HepG2 (cell line): ENCODE measurements around the gene UCN3. TPM values are rescaled to one million over a fixed set of nuclear protein-coding genes. Genes with fewer than 3 reads are reported as not detected.

Source experiments
- EHMT2 ChIP-seq: fragments of 200-600 bp; sonication (generic); IDR thresholded peaks from 2 replicates; pipeline ENCODE4 v1.7.0; 2017; ENCODE audit warnings: antibody characterized with exemption, low read depth, low read length, borderline replicate concordance
- HMGXB4 ChIP-seq, 2 experiments: sonication (generic) in 1 of 2; formaldehyde crosslinking in 1 of 2; IDR thresholded peaks; 2 replicates each; pipeline versions ENCODE4 v1.4.0 to v1.6.1; 2018 to 2020; ENCODE audit warnings: missing genetic modification reagents in 2 of 2, borderline replicate concordance in 1 of 2, low read depth in 1 of 2, mild to moderate bottlenecking in 1 of 2, missing biosample characterization in 1 of 2
- LCORL ChIP-seq, 2 experiments: fragments of 450-650 bp in 1 of 2; sonication (generic) in 1 of 2; formaldehyde crosslinking in 1 of 2; IDR thresholded peaks; 2 replicates each; pipeline versions ENCODE4 v1.5.0 to v1.6.1; 2017 to 2020; ENCODE audit warnings: antibody characterized with exemption in 1 of 2, missing genetic modification reagents in 1 of 2
- MED1 ChIP-seq: sonication (generic); formaldehyde crosslinking; IDR thresholded peaks from 2 replicates; pipeline ENCODE4 v1.4.0; 2020; ENCODE audit warnings: missing genetic modification reagents
- MEIS1 ChIP-seq: sonication (generic); formaldehyde crosslinking; IDR thresholded peaks from 2 replicates; pipeline ENCODE4 v1.9.0; 2021; ENCODE audit warnings: mild to moderate bottlenecking, missing genetic modification reagents, moderate library complexity, borderline replicate concordance
- RFX1 ChIP-seq: fragments of 450-650 bp; IDR thresholded peaks from 2 replicates; pipeline ENCODE4 v1.6.1; 2017
- SAFB2 ChIP-seq: sonication (generic); formaldehyde crosslinking; IDR thresholded peaks from 2 replicates; pipeline ENCODE4 v1.5.1; 2020; ENCODE audit warnings: missing genetic modification reagents, low read depth, mild to moderate bottlenecking, borderline replicate concordance
- SOX13 ChIP-seq, 3 experiments: fragments of 450-650 bp in 1 of 3; sonication (generic) in 1 of 3; formaldehyde crosslinking in 1 of 3; IDR thresholded peaks in 2 of 3; conservative IDR thresholded peaks in 1 of 3; 2 replicates each; pipeline versions ENCODE4 v1.5.0 to v1.6.1; 2016 to 2020; ENCODE audit warnings: antibody characterized with exemption in 1 of 3, mild to moderate bottlenecking in 1 of 3, missing compliant biosample characterization in 1 of 3, missing genetic modification reagents in 1 of 3, moderate library complexity in 1 of 3
- ZNF501 ChIP-seq: sonication (generic); formaldehyde crosslinking; IDR thresholded peaks from 2 replicates; pipeline ENCODE4 v1.5.1; 2020; ENCODE audit warnings: mild to moderate bottlenecking, moderate library complexity, missing genetic modification reagents
- ZNF512 ChIP-seq: sonication (generic); formaldehyde crosslinking; IDR thresholded peaks from 2 replicates; pipeline ENCODE4 v1.4.0; 2020; ENCODE audit warnings: mild to moderate bottlenecking, missing genetic modification reagents
- ZNF691 ChIP-seq: sonication (generic); formaldehyde crosslinking; IDR thresholded peaks from 2 replicates; pipeline ENCODE4 v1.4.0; 2020; ENCODE audit warnings: missing genetic modification reagents, low read depth, mild to moderate bottlenecking, borderline replicate concordance
- ZZZ3 ChIP-seq: sonication (generic); formaldehyde crosslinking; IDR thresholded peaks from 2 replicates; pipeline ENCODE4 v1.4.0; 2020; ENCODE audit warnings: missing genetic modification reagents, mild to moderate bottlenecking, borderline replicate concordance
- polyA plus RNA-seq, 8 experiments: library from polyadenylated mRNA; depleted of rRNA in 3 of 8; stranded (reverse) in 7 of 8; unstranded in 1 of 8; fragments of >200 nt; fragmentation: Illumina TruSeq in 4 of 8; extraction: Trizol in 4 of 8; gene quantifications; 2 replicates each; pipeline versions ENCODE4 v1.2.1 to v1.2.3, GENCODE V29; 2011 to 2016; ENCODE audit warnings: low read depth in 4 of 8, missing spikeins in 1 of 8, mixed read lengths in 1 of 8; ENCODE audit not compliant: insufficient read depth in 1 of 8
- total RNA-seq, 5 experiments: library from RNA; depleted of rRNA; stranded (reverse); fragments of >200 nt; fragmentation: Illumina TruSeq; extraction: Trizol; gene quantifications; 2 replicates each; pipeline ENCODE4 v1.2.3, GENCODE V29; 2016; ENCODE audit warnings: low read depth in 1 of 5
- TF ChIP-seq, protein P1 (sequence below): sonication (generic); formaldehyde crosslinking; IDR thresholded peaks from 2 replicates; pipeline ENCODE4 v1.4.0; 2020; ENCODE audit warnings: mild to moderate bottlenecking, missing genetic modification reagents

UCN3 gene
- total and polyA plus RNA-seq, 2 of the 13 experiments (the other 11 are each of a cell fraction or from before 2014, with no cell fraction given): not detected

GRCh38 chr10:5412277-5412941 is 47.6 kb downstream of the UCN3 start, which contains the start of gene NET1 (continued):
- TF ChIP-seq ZNF691 (CRISPR knock-in tag) (no peak), MEIS1 (CRISPR knock-in tag) (peak; percentile 52; the same call in 1 of the 2 replicates), SOX13 (IDR thresholded peaks at IDR 0.05) (no peak), SOX13 (CRISPR knock-in tag; conservative IDR thresholded peaks at IDR 0.05 in 1 of 2, IDR thresholded peaks at IDR 0.05 in 1 of 2) (0 out of 4 replicates have a peak, but pooled peaks of 1 of the 2 experiments have one; percentile 7), ZZZ3 (CRISPR knock-in tag) (no peak), RFX1 (peak; percentile 87), SAFB2 (CRISPR knock-in tag) (0 out of 2 replicates have a peak, but pooled peaks have one; percentile 41), ZNF501 (CRISPR knock-in tag) (no peak), LCORL (IDR thresholded peaks at IDR 0.05) (no peak), LCORL (CRISPR knock-in tag; IDR thresholded peaks at IDR 0.05) (0 out of 2 replicates have a peak, but pooled peaks have one; percentile 37), MED1 (no peak), HMGXB4 (CRISPR knock-in tag; IDR thresholded peaks at IDR 0.05; ENCODE audit: borderline replicate concordance in 1 of 2, low read depth in 1 of 2) (peak in 1 of 2 experiments; percentile 70; a peak in 2 of 4 replicates), ZNF512 (no peak), EHMT2 (no peak)
- TF ChIP-seq, protein P1, sequence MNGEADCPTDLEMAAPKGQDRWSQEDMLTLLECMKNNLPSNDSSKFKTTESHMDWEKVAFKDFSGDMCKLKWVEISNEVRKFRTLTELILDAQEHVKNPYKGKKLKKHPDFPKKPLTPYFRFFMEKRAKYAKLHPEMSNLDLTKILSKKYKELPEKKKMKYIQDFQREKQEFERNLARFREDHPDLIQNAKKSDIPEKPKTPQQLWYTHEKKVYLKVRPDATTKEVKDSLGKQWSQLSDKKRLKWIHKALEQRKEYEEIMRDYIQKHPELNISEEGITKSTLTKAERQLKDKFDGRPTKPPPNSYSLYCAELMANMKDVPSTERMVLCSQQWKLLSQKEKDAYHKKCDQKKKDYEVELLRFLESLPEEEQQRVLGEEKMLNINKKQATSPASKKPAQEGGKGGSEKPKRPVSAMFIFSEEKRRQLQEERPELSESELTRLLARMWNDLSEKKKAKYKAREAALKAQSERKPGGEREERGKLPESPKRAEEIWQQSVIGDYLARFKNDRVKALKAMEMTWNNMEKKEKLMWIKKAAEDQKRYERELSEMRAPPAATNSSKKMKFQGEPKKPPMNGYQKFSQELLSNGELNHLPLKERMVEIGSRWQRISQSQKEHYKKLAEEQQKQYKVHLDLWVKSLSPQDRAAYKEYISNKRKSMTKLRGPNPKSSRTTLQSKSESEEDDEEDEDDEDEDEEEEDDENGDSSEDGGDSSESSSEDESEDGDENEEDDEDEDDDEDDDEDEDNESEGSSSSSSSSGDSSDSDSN (CRISPR knock-in tag): peak; percentile 57
